ENCODE data around the gene ARL13B.

DNA sequence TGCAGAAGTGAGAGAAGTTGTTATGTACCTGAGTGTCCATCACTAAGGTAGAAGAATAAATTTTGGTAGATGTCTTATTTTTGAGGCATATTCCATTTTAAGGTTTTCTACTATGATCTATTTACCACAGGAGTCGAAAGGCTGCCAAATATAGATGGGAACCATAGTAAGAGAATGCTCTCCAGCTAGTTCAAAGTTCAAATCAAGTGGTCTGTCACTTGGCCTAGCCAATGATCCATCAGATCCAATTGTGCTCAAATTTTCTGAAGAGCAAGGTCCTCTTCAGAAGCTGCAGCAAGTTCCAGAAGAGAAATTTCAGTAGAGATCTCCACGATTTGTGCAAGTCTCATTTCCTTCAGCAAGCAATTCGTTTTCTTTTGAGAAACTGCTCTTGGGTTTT, 17.2 kb upstream of the ARL13B start:
- TF ChIP-seq, protein P1, sequence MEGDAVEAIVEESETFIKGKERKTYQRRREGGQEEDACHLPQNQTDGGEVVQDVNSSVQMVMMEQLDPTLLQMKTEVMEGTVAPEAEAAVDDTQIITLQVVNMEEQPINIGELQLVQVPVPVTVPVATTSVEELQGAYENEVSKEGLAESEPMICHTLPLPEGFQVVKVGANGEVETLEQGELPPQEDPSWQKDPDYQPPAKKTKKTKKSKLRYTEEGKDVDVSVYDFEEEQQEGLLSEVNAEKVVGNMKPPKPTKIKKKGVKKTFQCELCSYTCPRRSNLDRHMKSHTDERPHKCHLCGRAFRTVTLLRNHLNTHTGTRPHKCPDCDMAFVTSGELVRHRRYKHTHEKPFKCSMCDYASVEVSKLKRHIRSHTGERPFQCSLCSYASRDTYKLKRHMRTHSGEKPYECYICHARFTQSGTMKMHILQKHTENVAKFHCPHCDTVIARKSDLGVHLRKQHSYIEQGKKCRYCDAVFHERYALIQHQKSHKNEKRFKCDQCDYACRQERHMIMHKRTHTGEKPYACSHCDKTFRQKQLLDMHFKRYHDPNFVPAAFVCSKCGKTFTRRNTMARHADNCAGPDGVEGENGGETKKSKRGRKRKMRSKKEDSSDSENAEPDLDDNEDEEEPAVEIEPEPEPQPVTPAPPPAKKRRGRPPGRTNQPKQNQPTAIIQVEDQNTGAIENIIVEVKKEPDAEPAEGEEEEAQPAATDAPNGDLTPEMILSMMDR (IDR thresholded peaks at IDR 0.05), result no peak
- TF ChIP-seq POLR2A (IDR thresholded peaks at IDR 0.05), result no peak
- TF ChIP-seq POLR2AphosphoS5 (IDR thresholded peaks at IDR 0.05), result no peak
